GM19035 (cell line): ENCODE data around the gene PCARE.

Experiments
- ATAC-seq: cut with Tn5 transposase; IDR thresholded peaks from one replicate; pipeline ENCODE4 v1.9.1; 2021; ENCODE audit not compliant: unreplicated experiment

Gene PCARE

DNA sequence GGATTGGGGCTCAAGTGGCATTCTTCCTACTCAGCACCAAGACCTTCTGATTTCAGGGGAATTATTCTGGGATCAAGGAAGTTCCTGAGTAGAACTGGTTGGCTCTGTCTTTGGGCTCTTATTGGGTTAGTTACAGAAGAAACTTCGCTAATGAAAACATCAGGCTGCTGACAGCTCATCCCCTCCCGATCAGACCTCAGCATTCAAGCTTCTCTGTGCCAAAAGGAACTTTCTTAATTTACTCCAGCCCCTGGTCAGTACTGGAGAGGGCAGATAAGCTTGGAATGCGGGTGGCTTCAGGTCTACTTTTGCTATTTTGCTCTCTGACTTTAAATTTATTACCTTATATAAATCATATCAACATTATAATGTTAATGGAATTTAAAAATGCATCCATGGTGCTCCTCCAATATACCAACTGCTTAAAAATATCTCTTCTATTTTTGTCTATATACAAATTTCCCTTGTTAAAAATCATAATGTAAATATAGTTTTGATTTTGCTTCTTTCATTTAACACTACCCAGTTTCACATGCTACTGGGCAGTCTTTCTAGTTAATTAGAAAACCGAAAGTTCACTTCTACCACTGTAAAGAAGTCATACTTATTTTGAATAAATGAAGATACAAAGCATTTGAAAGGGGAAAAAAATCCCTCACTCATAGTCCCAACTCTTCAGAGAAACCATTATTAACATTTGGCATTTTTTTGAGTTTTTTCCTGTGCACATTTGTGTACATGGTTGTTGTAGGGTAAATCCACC is 34.4 kb downstream of the PCARE start:
- ATAC-seq, result peak; percentile 52

DNA sequence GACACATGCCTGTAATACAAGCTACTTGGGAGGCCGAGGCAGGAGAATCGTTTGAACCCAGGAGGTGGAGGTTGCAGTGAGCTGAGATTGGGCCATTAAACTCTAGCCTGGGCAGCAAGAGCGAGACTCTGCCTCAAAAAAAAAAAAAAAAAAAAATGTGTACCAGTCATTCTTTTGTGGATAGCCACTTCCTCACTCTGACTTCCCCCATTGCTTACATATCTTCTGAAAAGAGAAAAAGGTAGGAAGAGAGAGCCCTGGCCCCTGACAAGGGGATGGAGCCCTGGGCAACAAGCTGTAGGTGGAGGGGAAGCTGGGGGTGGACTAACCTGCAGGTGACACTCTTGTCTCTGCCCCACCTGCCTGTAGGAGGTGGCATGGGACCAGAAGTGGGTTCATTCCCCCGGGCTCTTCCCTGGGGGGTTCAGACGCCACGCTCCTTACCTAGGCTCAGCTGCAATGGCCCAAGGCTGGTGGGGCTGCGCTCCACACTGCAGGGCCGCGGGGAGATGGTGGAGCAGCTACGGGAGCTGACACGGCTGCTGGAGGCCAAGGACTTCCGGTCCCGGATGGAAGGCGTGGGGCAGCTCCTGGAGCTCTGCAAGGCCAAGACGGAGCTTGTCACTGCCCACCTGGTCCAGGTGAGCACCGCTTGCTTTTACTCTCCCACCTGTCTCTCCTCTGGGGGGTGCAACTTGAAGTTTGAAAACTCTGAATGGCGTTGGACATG is 39.1 kb downstream of the PCARE start:
- ATAC-seq, result no peak

GRCh38 chr2:29033656-29034055 is 40.7 kb downstream of the PCARE start:
- no peak for ATAC-seq

DNA sequence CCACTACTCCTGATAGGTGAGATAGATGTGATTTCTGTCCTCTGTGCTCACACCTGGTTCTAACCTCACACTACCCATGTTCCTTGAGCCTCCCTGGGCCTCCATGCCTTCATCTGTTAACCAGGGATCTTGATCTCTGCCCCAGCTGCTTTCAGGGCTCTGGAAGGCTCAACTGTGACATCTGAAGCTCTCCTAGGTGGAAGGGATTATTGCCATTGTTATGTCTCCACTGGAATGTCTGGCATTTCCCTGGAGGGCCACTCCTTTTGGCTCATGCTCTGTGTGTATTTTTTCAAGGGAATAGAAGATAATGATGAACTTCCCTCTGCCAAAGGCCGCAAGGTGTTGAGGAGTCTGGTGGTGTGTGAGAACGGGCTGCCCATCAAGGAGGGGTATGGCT is 41.2 kb downstream of the PCARE start:
- ATAC-seq, result no peak

DNA sequence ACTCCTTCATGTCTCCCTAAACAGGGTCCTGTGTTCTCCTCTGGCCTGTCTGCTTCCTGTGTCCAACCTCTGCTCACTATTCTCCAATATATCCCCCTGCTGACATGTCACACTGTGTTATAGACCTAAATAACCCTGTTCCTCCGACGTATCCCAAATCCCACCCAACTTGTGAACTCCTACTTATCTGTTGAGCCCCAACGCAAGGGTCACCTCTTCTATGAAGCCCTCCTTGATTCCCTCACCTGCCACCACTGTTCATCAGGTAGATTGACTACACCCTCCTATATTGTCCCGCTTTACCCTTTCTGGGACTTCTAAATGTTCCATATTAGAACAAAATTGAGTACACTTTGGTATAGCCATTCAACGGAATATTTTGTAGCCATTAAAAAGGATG is 42.1 kb downstream of the PCARE start:
- ATAC-seq, result no peak

DNA sequence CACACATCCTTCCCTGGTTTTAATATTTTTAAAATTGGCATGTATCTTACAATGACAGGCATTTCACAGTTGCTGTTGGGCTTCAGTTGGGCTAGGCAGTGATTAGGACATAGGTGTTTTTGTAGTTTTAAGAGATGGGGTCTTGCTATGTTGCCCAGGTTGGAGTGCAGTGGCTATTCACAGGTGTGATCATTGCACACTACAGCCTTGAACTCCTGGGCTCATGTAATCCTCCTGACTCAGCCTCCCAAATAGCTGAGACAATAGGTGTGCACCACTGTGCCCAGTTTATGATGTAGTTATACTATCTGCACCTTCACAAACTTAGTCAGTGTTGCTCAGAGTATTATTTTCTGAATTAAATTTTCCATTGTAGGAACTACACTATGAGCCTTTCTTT is 43.3 kb downstream of the PCARE start:
- ATAC-seq, result no peak

- ATAC-seq, result no peak
These were observed 48.6 kb downstream of the PCARE start for GRCh38 chr2:29025711-29026110.

GRCh38 chr2:29024882-29025430 is 49.4 kb downstream of the PCARE start:
- ATAC-seq, result no peak

DNA sequence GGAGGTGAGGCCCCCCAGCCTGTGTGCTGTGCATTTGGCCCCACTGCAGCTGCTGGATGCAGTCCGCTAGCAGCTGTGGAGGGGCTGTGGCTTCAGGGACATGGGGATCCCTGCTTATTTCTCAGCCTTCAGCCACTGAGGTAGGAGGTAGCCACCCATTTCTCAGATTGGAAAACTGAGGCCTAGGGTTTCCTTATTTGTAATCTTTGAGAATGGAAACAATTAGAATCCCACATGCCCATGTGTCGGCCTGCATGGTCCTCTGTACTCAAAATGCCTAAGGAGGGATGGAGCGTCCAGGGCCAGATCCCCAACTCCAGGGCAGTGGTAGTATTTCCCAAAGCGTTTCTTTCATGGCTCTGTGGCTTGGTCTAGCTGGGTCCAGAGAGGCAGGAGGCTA is 51.1 kb downstream of the PCARE start:
- no peak for ATAC-seq

DNA sequence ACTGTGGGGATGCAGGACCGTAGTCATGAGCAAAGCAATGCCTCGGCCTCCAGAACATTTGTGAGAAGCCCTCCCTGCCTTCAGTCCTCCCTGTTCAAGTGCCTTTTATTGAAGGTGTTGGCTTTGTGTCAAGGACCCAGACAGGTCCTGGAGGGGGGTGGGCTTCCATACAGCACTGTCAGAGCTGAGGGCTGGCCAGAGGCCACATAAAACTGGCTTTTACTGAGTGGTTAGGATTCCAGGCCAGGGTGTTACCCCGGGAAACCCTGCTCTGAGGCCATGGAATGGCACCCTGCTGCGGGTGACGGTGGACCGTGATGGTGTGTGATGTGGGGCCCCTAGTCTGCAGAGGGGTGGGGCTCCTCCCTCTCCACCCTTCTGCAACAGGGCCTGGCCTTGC is 51.6 kb downstream of the PCARE start:
- no peak for ATAC-seq

DNA sequence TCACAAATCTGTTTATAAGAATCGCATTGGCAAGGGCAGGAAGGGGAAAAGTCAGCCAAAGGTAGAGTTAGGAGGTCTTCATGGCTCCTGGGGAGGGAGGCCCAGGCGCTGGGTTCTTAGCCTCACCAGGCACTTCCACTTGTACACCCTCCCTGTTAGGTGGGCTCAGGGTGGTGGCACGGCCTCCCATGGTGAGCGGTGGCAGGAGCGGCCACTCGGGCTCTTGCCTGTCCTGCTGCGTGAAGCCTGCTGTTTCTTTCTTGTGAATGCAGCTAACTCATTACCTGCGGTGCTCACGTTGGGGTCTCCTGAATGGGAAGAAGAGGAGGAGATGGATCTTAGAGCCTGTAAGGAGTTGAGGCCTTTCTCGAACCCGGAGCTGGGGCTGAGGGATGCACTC is 52.4 kb downstream of the PCARE start:
- no peak for ATAC-seq

DNA sequence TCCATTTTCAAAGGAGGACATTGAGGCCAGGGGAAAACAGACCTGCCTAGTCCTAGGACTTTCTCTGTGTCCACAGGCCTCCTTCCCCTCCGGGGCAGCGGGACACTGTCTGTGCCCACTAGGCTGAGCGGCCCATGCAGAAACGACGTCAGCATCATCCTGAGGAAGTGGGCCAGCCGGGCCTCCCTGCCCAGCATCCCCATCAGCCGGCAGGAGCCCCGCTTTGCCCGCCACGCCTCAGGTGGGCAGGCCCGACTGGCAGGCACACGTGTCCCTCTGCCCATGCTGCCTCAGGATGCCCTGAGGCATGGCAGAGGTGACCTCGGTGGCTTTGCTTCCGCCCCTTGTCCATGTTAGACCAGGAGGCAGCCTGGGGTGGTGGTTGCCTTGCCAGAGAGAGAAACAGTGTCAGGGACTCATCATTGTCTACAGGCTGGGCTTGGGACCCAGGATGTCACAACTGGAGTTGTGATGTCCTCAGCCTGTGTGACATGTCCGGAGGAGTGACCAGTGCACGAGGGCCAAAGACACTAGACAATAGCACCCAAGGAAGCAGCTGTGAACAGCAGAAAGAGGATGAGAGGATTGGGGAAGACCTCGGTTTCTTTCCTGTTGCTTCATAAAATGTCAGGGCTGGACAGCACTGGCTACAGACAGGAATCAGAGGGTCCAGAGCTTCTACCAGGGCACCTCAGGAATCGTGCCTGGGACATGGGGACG is 56.4 kb downstream of the PCARE start:
- ATAC-seq, result no peak

DNA sequence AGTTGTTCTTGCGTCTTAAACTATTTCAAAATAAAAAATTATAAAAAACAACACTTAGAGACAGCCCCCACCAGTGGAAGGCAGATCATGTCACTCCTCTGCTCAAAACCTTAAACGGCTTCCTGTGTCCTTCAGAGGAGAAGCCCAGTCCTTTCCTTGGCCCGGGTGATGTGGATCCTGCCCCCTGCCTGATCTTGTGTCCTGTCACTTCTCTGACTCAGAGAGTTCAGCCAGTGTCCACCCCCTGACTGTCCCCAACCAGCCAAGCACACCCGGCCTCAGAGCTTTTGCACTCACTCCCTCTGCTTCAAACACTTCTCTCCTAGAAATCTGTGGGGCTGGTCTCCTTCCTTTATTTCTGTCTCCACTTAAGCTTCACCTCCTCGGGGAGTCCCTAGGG is 57.8 kb downstream of the PCARE start:
- ATAC-seq, result no peak

DNA sequence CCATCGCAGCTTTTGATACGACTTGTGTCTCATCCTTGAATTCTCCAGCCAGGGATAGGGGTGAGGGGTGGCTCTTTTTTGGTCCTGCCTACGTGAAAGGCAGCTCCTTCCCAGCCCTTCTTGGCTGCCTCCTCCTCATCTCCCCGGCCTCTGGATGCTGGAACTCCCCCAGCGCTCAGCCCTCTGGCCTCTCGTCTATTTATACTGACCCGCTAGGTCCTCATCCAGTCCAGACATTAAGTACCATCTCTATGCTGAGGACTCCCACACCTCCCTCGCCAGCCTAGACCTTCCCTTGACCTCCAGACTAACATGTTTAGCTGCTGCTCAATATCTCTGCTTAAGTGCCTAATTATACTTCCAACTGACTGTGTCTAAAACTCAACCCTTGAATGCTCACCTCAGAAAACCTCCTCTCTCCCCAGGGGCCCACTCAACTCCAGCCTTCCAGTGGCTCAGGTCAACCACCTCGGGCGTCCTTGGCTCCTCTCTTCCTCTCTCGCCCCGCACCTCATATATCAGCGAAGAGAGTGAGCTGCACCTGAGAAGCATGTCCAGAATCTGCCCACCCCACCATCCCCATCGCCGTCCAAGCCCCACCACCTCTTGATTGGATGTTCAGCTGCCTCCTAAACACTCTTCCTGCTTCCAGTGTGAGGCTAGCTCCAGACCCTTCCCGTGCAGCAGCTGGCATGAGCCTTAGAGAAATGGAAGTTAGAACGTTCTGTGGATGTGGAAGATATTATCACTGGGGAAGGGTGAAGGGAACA is 58.4 kb downstream of the PCARE start:
- ATAC-seq, result no peak

GRCh38 chr2:29014811-29015421 is 59.4 kb downstream of the PCARE start:
- no peak for ATAC-seq

DNA sequence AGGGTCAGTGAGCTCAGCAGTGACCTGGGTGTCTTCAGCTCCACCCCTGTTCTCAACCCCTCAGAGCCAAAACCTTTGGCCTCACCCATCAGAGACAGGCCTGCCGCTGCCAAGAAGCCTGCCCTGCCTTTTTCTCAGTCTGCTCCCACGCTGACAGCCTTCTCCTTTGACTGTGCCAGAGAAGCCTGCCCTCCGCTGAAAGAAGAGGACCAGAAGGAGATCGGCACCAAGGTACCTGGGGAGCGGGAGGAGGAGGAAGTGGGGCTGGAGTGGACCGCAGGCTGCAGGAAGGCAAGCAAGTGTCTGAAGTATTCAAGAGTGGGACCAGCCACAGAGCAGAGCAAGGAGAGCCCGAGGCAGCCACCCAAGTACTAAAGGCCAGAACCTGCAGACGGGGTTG is 60.0 kb downstream of the PCARE start:
- ATAC-seq, result no peak

- ATAC-seq, result no peak
These were observed 61.1 kb downstream of the PCARE start for GRCh38 chr2:29013057-29013780.

- ATAC-seq, result no peak
These were observed 62.1 kb downstream of the PCARE start for GRCh38 chr2:29012211-29012681.
